Gastroesophageal sphincter (tissue), 4 donors: Measurements from ENCODE around the gene TRPV3. TPM values are rescaled to one million over a fixed set of nuclear protein-coding genes. Genes with fewer than 3 reads are reported as not detected.

Source experiments
- ATAC-seq: fragments of 150-250 bp; one replicate; pipeline ENCODE4 v1.9.1; 2016; ENCODE audit warnings: mild to moderate bottlenecking, moderate library complexity
- H3K27ac ChIP-seq, 4 donors: fragments of 200-600 bp; sonication (generic) in 3 of 4; 1 replicate in 3 of 4; 2 replicates in 1 of 4; pipeline ENCODE4 v1.5.1; 2016 to 2019
- H3K27me3 ChIP-seq: fragments of 200-600 bp; sonication (generic); one replicate; pipeline ENCODE4 v1.5.1; 2019
- H3K36me3 ChIP-seq, 2 donors: fragments of 200-600 bp; sonication (generic); one replicate each; pipeline ENCODE4 v1.5.1; 2019; ENCODE audit warnings: control low read depth in 1 of 2
- H3K4me1 ChIP-seq, 3 donors: fragments of 200-600 bp; sonication (generic); 1 replicate in 2 of 3; 2 replicates in 1 of 3; pipeline ENCODE4 v1.5.1; 2016 to 2019; ENCODE audit warnings: control low read depth in 2 of 3
- H3K4me3 ChIP-seq, 2 donors: fragments of 200-600 bp; sonication (generic); one replicate each; pipeline ENCODE4 v1.5.1; 2019; ENCODE audit warnings: mild to moderate bottlenecking in 1 of 2, moderate library complexity in 1 of 2
- H3K9me3 ChIP-seq, 3 donors: fragments of 200-600 bp; sonication (generic); one replicate each; pipeline ENCODE4 v1.5.1; 2017 to 2019; ENCODE audit warnings: control low read depth in 2 of 3
- CTCF ChIP-seq, 4 experiments: fragments of 200-600 bp in 2 of 4; fragments of 450-650 bp in 2 of 4; sonication (generic) in 1 of 4; IDR thresholded peaks; one replicate each; pipeline ENCODE4 v1.5.1; 2017 to 2019; ENCODE audit warnings: antibody characterized with exemption in 4 of 4, mild to moderate bottlenecking in 2 of 4, moderate library complexity in 2 of 4
- EP300 ChIP-seq: sonication (generic); formaldehyde crosslinking; IDR thresholded peaks from one replicate; pipeline ENCODE4 v1.6.1; 2017; ENCODE audit warnings: antibody characterized with exemption, mild to moderate bottlenecking
- POLR2A ChIP-seq, 2 donors: fragments of 450-650 bp; IDR thresholded peaks; one replicate each; pipeline ENCODE4 v1.6.1; 2017; ENCODE audit warnings: antibody characterized with exemption in 2 of 2, mild to moderate bottlenecking in 2 of 2, moderate library complexity in 1 of 2
- POLR2AphosphoS5 ChIP-seq: sonication (generic); formaldehyde crosslinking; IDR thresholded peaks from one replicate; pipeline ENCODE4 v1.6.1; 2017; ENCODE audit warnings: antibody characterized with exemption
- WGBS, 2 donors: methylation state at CpG; one replicate each; pipeline ENCODE4 v1.1.5; 2018; ENCODE audit warnings: low coverage in 1 of 2; 5-methylcytosine and 5-hydroxymethylcytosine counted together
- total RNA-seq, 4 donors: library from RNA; depleted of rRNA; stranded (reverse); fragments of >200 nt; gene quantifications; one replicate each; pipeline ENCODE4 v1.1.0, GENCODE V29; 2016

The TRPV3 gene
- total RNA-seq, 4 donors from 2014 or later, result 0.31 to 0.82 (median 0.70) TPM

- 79 to 83% methylated on average over 10 of the region's 15 CpGs for WGBS, 2 donors
- no peak for ATAC-seq
These were observed 43.1 kb upstream of the TRPV3 start for GRCh38 chr17:3600529-3601205.

GRCh38 chr17:3598078-3598477 lies 40.5 kb upstream of the TRPV3 start:
- H3K36me3 ChIP-seq, result peaks cover 0 to 13% of the 10 kb centered on the region in 2 donors
- peaks cover 0 to 11% (median 0%) of the 10 kb centered on the region in 3 donors for H3K4me1 ChIP-seq
- WGBS, 2 donors, result 96 to 97% methylated on average over 6 to 7 of the region's 13 CpGs
- no peaks in the 10 kb centered on the region for H3K27me3 ChIP-seq
- TF ChIP-seq POLR2AphosphoS5 (no peak), CTCF (IDR thresholded peaks at IDR 0.05) (no peak), POLR2A (IDR thresholded peaks at IDR 0.05) (no peak), EP300 (no peak)
- no peak for ATAC-seq
- no peak overlapping the region for H3K4me3 ChIP-seq
- H3K27ac ChIP-seq, result no peak overlapping the region
- H3K9me3 ChIP-seq, result no peaks in the 10 kb centered on the region

More at GRCh38 chr17:3600529-3601205, 43.1 kb upstream of the TRPV3 start:
- TF ChIP-seq EP300 (no peak), CTCF (IDR thresholded peaks at IDR 0.05) (no peak), POLR2A (IDR thresholded peaks at IDR 0.05) (no peak), POLR2AphosphoS5 (no peak)
- H3K36me3 ChIP-seq, result peaks cover 0 to 20% of the 10 kb centered on the region in 2 donors
- no peaks in the 10 kb centered on the region for H3K4me1 ChIP-seq
- no peak overlapping the region for H3K27ac ChIP-seq
- no peaks in the 10 kb centered on the region for H3K9me3 ChIP-seq
- no peaks in the 10 kb centered on the region for H3K27me3 ChIP-seq
- H3K4me3 ChIP-seq, result no peak overlapping the region

- H3K27me3 ChIP-seq, result no peaks in the 10 kb centered on the region
- H3K4me1 ChIP-seq, result peaks cover 0 to 11% (median 0%) of the 10 kb centered on the region in 3 donors
- no peak for ATAC-seq
- TF ChIP-seq EP300, result no peak
- TF ChIP-seq CTCF (IDR thresholded peaks at IDR 0.05), result no peak
- no peak for TF ChIP-seq POLR2AphosphoS5
- no peak for TF ChIP-seq POLR2A (IDR thresholded peaks at IDR 0.05)
- no peaks in the 10 kb centered on the region for H3K9me3 ChIP-seq
- WGBS, 2 donors, result 88 to 90% methylated on average over 5 to 6 of the region's 27 CpGs
- no peak overlapping the region for H3K27ac ChIP-seq
- H3K4me3 ChIP-seq, result no peak overlapping the region
- H3K36me3 ChIP-seq, result peaks cover 0 to 15% of the 10 kb centered on the region in 2 donors
These were observed 39.3 kb upstream of the TRPV3 start for GRCh38 chr17:3596804-3597464.

GRCh38 chr17:3594976-3595375 lies 37.4 kb upstream of the TRPV3 start:
- no peak overlapping the region for H3K27ac ChIP-seq
- WGBS, 2 donors, result 70% methylated on average over 5 of the region's 15 CpGs; no CpG with 5 or more reads in 1 of the 2 donors
- peaks cover 0 to 11% (median 0%) of the 10 kb centered on the region in 3 donors for H3K4me1 ChIP-seq
- no peak for TF ChIP-seq CTCF (IDR thresholded peaks at IDR 0.05)
- TF ChIP-seq POLR2AphosphoS5, result no peak
- no peak for TF ChIP-seq EP300
- TF ChIP-seq POLR2A (IDR thresholded peaks at IDR 0.05), result no peak
- H3K9me3 ChIP-seq, result no peaks in the 10 kb centered on the region
- no peak for ATAC-seq
- H3K36me3 ChIP-seq, result peaks cover 0 to 34% of the 10 kb centered on the region in 2 donors
- no peaks in the 10 kb centered on the region for H3K27me3 ChIP-seq
- H3K4me3 ChIP-seq, result no peak overlapping the region
